Measurements from ENCODE around the gene FALEC.

The FALEC gene

GRCh38 chr1:150484431-150484830 is 31.1 kb upstream of the FALEC start:
- Histone ChIP-seq H3K27me3 (replicated peaks) (no peaks in the 10 kb centered on the region), H3K4me3 (ENCODE audit: low read depth, low read length) (no peak overlapping the region), H3K36me3 (replicated peaks) (no peaks in the 10 kb centered on the region), H3K27ac (no peak overlapping the region)
- no peak for TF ChIP-seq CTCF (IDR thresholded peaks at IDR 0.05; ENCODE audit: low read depth, low read length, missing control alignments)
- in situ Hi-C loops (cut with HindIII; ENCODE audit: low pct_ligation_motif_present, low sequenced_read_pairs), result no loop called here
- DNase-seq, result no peak

GRCh38 chr1:150484861-150485260 is 30.7 kb upstream of the FALEC start:
- H3K36me3 ChIP-seq (replicated peaks), result no peaks in the 10 kb centered on the region
- H3K27me3 ChIP-seq (replicated peaks), result no peaks in the 10 kb centered on the region
- in situ Hi-C loops (cut with HindIII; ENCODE audit: low pct_ligation_motif_present, low sequenced_read_pairs), result no loop called here
- peak; percentile 48 for TF ChIP-seq CTCF (IDR thresholded peaks at IDR 0.05; ENCODE audit: low read depth, low read length, missing control alignments)
- no peak for DNase-seq
- H3K4me3 ChIP-seq (ENCODE audit: low read depth, low read length), result no peak overlapping the region
- H3K27ac ChIP-seq, result no peak overlapping the region

GRCh38 chr1:150486966-150487762 is 28.4 kb upstream of the FALEC start, which contains the start of gene TARS2:
TSS of gene TARS2 (plus strand) at chr1:150487419. CDS start at chr1:150487451, 32 bp downstream.
- DNase-seq, result peak; percentile 100
- Histone ChIP-seq H3K27ac (peak within 1 kb of the TSS; percentile 44), H3K36me3 (replicated peaks) (peaks cover 4% of the 10 kb centered on the region), H3K27me3 (replicated peaks) (no peaks in the 10 kb centered on the region), H3K4me3 (ENCODE audit: low read depth, low read length) (peak within 1 kb of the TSS; percentile 87)
- TF ChIP-seq CTCF (IDR thresholded peaks at IDR 0.05; ENCODE audit: low read depth, low read length, missing control alignments), result peak; percentile 32
- in situ Hi-C loops (cut with HindIII; ENCODE audit: low pct_ligation_motif_present, low sequenced_read_pairs), result no loop called here

- in situ Hi-C loops (cut with HindIII; ENCODE audit: low pct_ligation_motif_present, low sequenced_read_pairs), result no loop called here
- no peaks in the 10 kb centered on the region for H3K27me3 ChIP-seq (replicated peaks)
Observed at GRCh38 chr1:150487763-150488115, 27.8 kb upstream of the FALEC start.

GRCh38 chr1:150493175-150493574 is 22.4 kb upstream of the FALEC start:
- TF ChIP-seq CTCF (IDR thresholded peaks at IDR 0.05; ENCODE audit: low read depth, low read length, missing control alignments), result no peak
- Histone ChIP-seq H3K27me3 (replicated peaks) (no peaks in the 10 kb centered on the region), H3K27ac (no peak overlapping the region), H3K36me3 (replicated peaks) (peaks cover 12% of the 10 kb centered on the region), H3K4me3 (ENCODE audit: low read depth, low read length) (no peak overlapping the region)
- in situ Hi-C loops (cut with HindIII; ENCODE audit: low pct_ligation_motif_present, low sequenced_read_pairs), result no loop called here
- no peak for DNase-seq

More at GRCh38 chr1:150487763-150488115, 27.8 kb upstream of the FALEC start:
- no peak for TF ChIP-seq CTCF (IDR thresholded peaks at IDR 0.05; ENCODE audit: low read depth, low read length, missing control alignments)
- H3K36me3 ChIP-seq (replicated peaks), result peaks cover 4% of the 10 kb centered on the region
- H3K4me3 ChIP-seq (ENCODE audit: low read depth, low read length), result peak overlapping the region; percentile 87
- no peak for DNase-seq
- H3K27ac ChIP-seq, result peak overlapping the region; percentile 44

All from brain microvascular endothelial cell (primary cell).